NCI-H2227 treated with DMSO at 0.1 percent for 48 hours (cell line): ENCODE measurements around the gene KIR2DL1.
"Not testable (repeated sequence)": the region's sequence is repeated elsewhere in the genome, so short reads cannot be mapped to it uniquely, and the experiment has no call there.

ENCODE experiments used
- DNase-seq: peaks from one replicate; lab custom pipeline; 2025; lab: John Stamatoyannopoulos, UW

Gene KIR2DL1

GRCh38 chr19:54771018-54771960, 1.7 kb downstream of the KIR2DL1 start:
- not testable (repeated sequence) for DNase-seq

- not testable (repeated sequence) for DNase-seq
Observed at GRCh38 chr19:54772666-54773065, 3.1 kb downstream of the KIR2DL1 start.

GRCh38 chr19:54775095-54775815, 5.7 kb downstream of the KIR2DL1 start:
- DNase-seq: not testable (repeated sequence)

GRCh38 chr19:54775830-54776229, 6.2 kb downstream of the KIR2DL1 start:
- DNase-seq: not testable (repeated sequence)

- DNase-seq: not testable (repeated sequence)
Observed at GRCh38 chr19:54777851-54778250, 8.3 kb downstream of the KIR2DL1 start.

- DNase-seq: not testable (repeated sequence)
Observed at GRCh38 chr19:54778896-54779295, 9.3 kb downstream of the KIR2DL1 start.

- DNase-seq: not testable (repeated sequence)
Observed at GRCh38 chr19:54782916-54783315, 13.3 kb downstream of the KIR2DL1 start.

GRCh38 chr19:54786091-54786723, 16.6 kb downstream of the KIR2DL1 start:
- DNase-seq: not testable (repeated sequence)

GRCh38 chr19:54788154-54788553, 18.6 kb downstream of the KIR2DL1 start:
- DNase-seq: not testable (repeated sequence)

GRCh38 chr19:54790711-54791110, 21.1 kb downstream of the KIR2DL1 start:
- DNase-seq: no peak

- DNase-seq: no peak
Observed at GRCh38 chr19:54791476-54791875, 21.9 kb downstream of the KIR2DL1 start.

GRCh38 chr19:54792814-54793213, 23.2 kb downstream of the KIR2DL1 start:
- no peak for DNase-seq

GRCh38 chr19:54795758-54796157, 26.2 kb downstream of the KIR2DL1 start:
- no peak for DNase-seq

- DNase-seq: no peak
Observed at GRCh38 chr19:54803410-54803809, 33.8 kb downstream of the KIR2DL1 start, which contains the start of gene KIR2DL4. Gene KIR2DL4, plus strand, starts transcription at chr19:54803610. Its CDS starts 42 bp downstream, at chr19:54803652.

- no peak for DNase-seq
Observed at GRCh38 chr19:54804101-54804500, 34.5 kb downstream of the KIR2DL1 start.

- DNase-seq: no peak
Observed at GRCh38 chr19:54804571-54804970, 35.0 kb downstream of the KIR2DL1 start.

- no peak for DNase-seq
Observed at GRCh38 chr19:54805665-54806515, 36.3 kb downstream of the KIR2DL1 start.

- DNase-seq: no peak
Observed at GRCh38 chr19:54806516-54806838, 36.9 kb downstream of the KIR2DL1 start.

GRCh38 chr19:54814571-54814970, 45.0 kb downstream of the KIR2DL1 start:
- not testable (repeated sequence) for DNase-seq

- not testable (repeated sequence) for DNase-seq
Observed at GRCh38 chr19:54816251-54816650, 46.7 kb downstream of the KIR2DL1 start, which contains the start of gene KIR3DL1. Gene KIR3DL1, plus strand, starts transcription at chr19:54816468.
